ENCODE results near the gene RAET1L.

- TF ChIP-seq CTCF (IDR thresholded peaks at IDR 0.05): no peak
- no peak for TF ChIP-seq EP300 (IDR thresholded peaks at IDR 0.05)
Observed at GRCh38 chr6:150065083-150065482, 39.8 kb upstream of the RAET1L start.
